Retinal pigment epithelial cell (primary cell): ENCODE measurements around the gene TTC28.

Experiments used
- DNase-seq: peaks from one replicate; pipeline ENCODE4 v3.0.0-alpha.2; 2010; ENCODE audit warnings: low read depth
- H3K4me3 ChIP-seq: 2 replicates; pipeline ENCODE4 v1.5.1; 2011; ENCODE audit warnings: mild to moderate bottlenecking, low read length, control low read depth, moderate library complexity
- CTCF ChIP-seq: conservative IDR thresholded peaks from 2 replicates; pipeline ENCODE4 v1.5.1; 2011; ENCODE audit warnings: low read depth, low read length, control low read depth, inconsistent platforms

TTC28 gene

GRCh38 chr22:27937453-27937852 lies 742.2 kb downstream of the TTC28 start:
- no peak overlapping the region for H3K4me3 ChIP-seq
- peak; percentile 39 for TF ChIP-seq CTCF
- DNase-seq: no peak

GRCh38 chr22:27935897-27936296 lies 743.7 kb downstream of the TTC28 start:
- DNase-seq: no peak
- TF ChIP-seq CTCF: no peak
- H3K4me3 ChIP-seq: no peak overlapping the region

GRCh38 chr22:27934069-27934468 lies 745.6 kb downstream of the TTC28 start:
- no peak for TF ChIP-seq CTCF
- DNase-seq: no peak
- H3K4me3 ChIP-seq: no peak overlapping the region

- no peak for DNase-seq
- no peak for TF ChIP-seq CTCF
- H3K4me3 ChIP-seq: no peak overlapping the region
Measured at GRCh38 chr22:27933186-27933983, 746.3 kb downstream of the TTC28 start.

GRCh38 chr22:27930331-27931060 lies 749.1 kb downstream of the TTC28 start:
- no peak overlapping the region for H3K4me3 ChIP-seq
- no peak for DNase-seq

More at GRCh38 chr22:27930331-27931060, 749.1 kb downstream of the TTC28 start:
- TF ChIP-seq CTCF: no peak
